Panc1 (cell line): ENCODE results near the gene SV2C.

Experiments used
- CTCF ChIP-seq: fragments of 450-650 bp; IDR thresholded peaks from 2 replicates; pipeline ENCODE4 v1.5.1; 2017; ENCODE audit warnings: mild to moderate bottlenecking
- POLR2AphosphoS5 ChIP-seq: IDR thresholded peaks from 2 replicates; pipeline ENCODE4 v1.6.1; 2012; ENCODE audit warnings: mild to moderate bottlenecking, low read depth, low read length, moderate library complexity
- REST ChIP-seq, 2 experiments: IDR thresholded peaks; 2 replicates each; pipeline ENCODE4 v1.6.1; 2011 to 2012; ENCODE audit warnings: low read depth in 2 of 2, control low read depth in 1 of 2, low read length in 1 of 2, mild to moderate bottlenecking in 1 of 2, moderate library complexity in 1 of 2; ENCODE audit not compliant: insufficient read depth in 1 of 2
- SIN3A ChIP-seq: IDR thresholded peaks from 2 replicates; pipeline ENCODE4 v1.6.1; 2012; ENCODE audit warnings: low read depth, mild to moderate bottlenecking, low read length, moderate library complexity, borderline replicate concordance; ENCODE audit not compliant: insufficient read depth
- TCF7L2 ChIP-seq: IDR thresholded peaks from 2 replicates; pipeline ENCODE4 v1.6.1; 2011; ENCODE audit warnings: mild to moderate bottlenecking, low read depth, low read length, inconsistent platforms

GRCh38 chr5:76062502-76063041 is 20.6 kb upstream of the SV2C start:
- no peak for TF ChIP-seq CTCF
- TF ChIP-seq REST (IDR thresholded peaks at IDR 0.05; ENCODE audit: insufficient read depth in 1 of 2, low read depth in 2 of 2, low read length in 1 of 2), result no peak
- TF ChIP-seq SIN3A, result no peak
- no peak for TF ChIP-seq POLR2AphosphoS5
- TF ChIP-seq TCF7L2, result no peak
